ENCODE data around the gene OGDH.
A peak's percentile ranks its signal among the peaks of the same experiment; 100 is the strongest.

Gene OGDH

GRCh38 chr7:44740055-44740454, 133.6 kb downstream of the OGDH start:
- no peak for DNase-seq

GRCh38 chr7:44743750-44744149, 137.3 kb downstream of the OGDH start:
- DNase-seq, result no peak

- DNase-seq, result peak; percentile 84 to 92 (median 87)
Observed at GRCh38 chr7:44748045-44748947, 141.9 kb downstream of the OGDH start, which contains the start of gene ZMIZ2. Gene ZMIZ2, plus strand, starts transcription at chr7:44748847. Its CDS starts 7,403 bp downstream, at chr7:44756250.

GRCh38 chr7:44748948-44749731, 142.7 kb downstream of the OGDH start:
- DNase-seq, result no peak

- DNase-seq, result no peak
Observed at GRCh38 chr7:44749992-44750391, 143.6 kb downstream of the OGDH start.

GRCh38 chr7:44750424-44750823, 144.0 kb downstream of the OGDH start:
- DNase-seq, result no peak

- DNase-seq, result peak; percentile 42 to 60 (median 57)
Observed at GRCh38 chr7:44750921-44751571, 144.6 kb downstream of the OGDH start.

GRCh38 chr7:44752822-44753221, 146.4 kb downstream of the OGDH start:
- DNase-seq, result no peak

GRCh38 chr7:44754802-44755697, 148.6 kb downstream of the OGDH start:
- no peak for DNase-seq

- no peak for DNase-seq
Observed at GRCh38 chr7:44755698-44756627, 149.5 kb downstream of the OGDH start.

GRCh38 chr7:44756904-44757303, 150.5 kb downstream of the OGDH start:
- DNase-seq, result no peak

- DNase-seq, result no peak
Observed at GRCh38 chr7:44757311-44757710, 150.9 kb downstream of the OGDH start.

GRCh38 chr7:44757739-44758138, 151.3 kb downstream of the OGDH start:
- no peak for DNase-seq
